ENCODE measurements around the gene CELF1. TPM values are rescaled to one million over a fixed set of nuclear protein-coding genes. Genes with fewer than 3 reads are reported as not detected.

The CELF1 gene
- total and polyA plus RNA-seq, 2 of the 13 experiments (the other 11 are each of a cell fraction or from before 2014, with no cell fraction given), result 69.0 to 80.1 TPM

DNA sequence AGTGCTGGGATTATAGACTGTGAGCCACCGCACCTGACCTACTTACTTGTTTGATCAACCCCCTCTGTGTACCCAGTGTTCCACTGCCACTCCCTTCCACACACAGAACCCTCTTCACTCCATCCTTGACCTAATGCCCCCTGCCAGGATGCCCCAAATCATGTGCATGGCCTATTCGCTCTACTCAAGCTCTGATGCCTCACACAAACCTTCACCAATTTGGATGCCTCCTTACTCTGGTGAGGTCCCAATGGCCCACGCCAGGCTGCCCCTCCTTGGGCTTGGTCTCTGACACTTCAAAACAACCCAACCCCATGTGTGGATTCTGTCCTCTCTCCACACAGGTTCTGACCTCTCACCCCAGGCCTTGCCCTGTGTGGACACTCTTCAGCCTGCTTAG lies 117.2 kb downstream of the CELF1 start (continued):
- TF ChIP-seq NFYB (CRISPR knock-in tag; IDR thresholded peaks at IDR 0.05), result no peak
- peak; percentile 61; the same call in 1 of the 2 replicates for TF ChIP-seq ZNF644 (CRISPR knock-in tag; IDR thresholded peaks at IDR 0.05; ENCODE audit: low read depth)
- peak; percentile 57; the same call in 1 of the 2 replicates for TF ChIP-seq HOXA3 (CRISPR knock-in tag; IDR thresholded peaks at IDR 0.05)
- TF ChIP-seq ZNF629 (CRISPR knock-in tag; conservative IDR thresholded peaks at IDR 0.05), result peak; percentile 15; the same call in 1 of the 2 replicates
- peak; percentile 75 for TF ChIP-seq NR2C2 (CRISPR knock-in tag; IDR thresholded peaks at IDR 0.05; ENCODE audit: borderline replicate concordance)
- 0 out of 2 replicates have a peak, but pooled peaks have one; percentile 31 for TF ChIP-seq FOXJ3 (CRISPR knock-in tag; IDR thresholded peaks at IDR 0.05; ENCODE audit: borderline replicate concordance)
- no peak for TF ChIP-seq TEAD2 (CRISPR knock-in tag; IDR thresholded peaks at IDR 0.05)
- TF ChIP-seq, protein P1, sequence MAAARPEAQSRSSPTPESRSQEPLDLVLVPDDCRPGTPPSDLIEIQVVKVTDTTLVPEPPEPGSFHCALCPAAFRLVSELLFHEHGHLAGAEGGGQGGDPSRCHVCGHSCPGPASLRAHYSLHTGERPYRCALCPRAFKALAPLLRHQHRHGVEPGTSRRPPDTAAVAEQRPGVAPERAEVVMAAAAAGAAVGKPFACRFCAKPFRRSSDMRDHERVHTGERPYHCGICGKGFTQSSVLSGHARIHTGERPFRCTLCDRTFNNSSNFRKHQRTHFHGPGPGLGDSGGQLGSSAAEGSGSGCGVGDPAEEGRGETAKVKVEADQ (CRISPR knock-in tag; IDR thresholded peaks at IDR 0.05; ENCODE audit: borderline replicate concordance), result no peak
- no peak for TF ChIP-seq ZNF605 (CRISPR knock-in tag; IDR thresholded peaks at IDR 0.05)
- TF ChIP-seq RAD21 (CRISPR knock-in tag; IDR thresholded peaks at IDR 0.05), result 0 out of 2 replicates have a peak, but pooled peaks have one; percentile 11
- TF ChIP-seq GPBP1L1 (CRISPR knock-in tag; IDR thresholded peaks at IDR 0.05), result no peak
- no peak for TF ChIP-seq CREM (IDR thresholded peaks at IDR 0.05)
- TF ChIP-seq CREM (CRISPR knock-in tag; IDR thresholded peaks at IDR 0.05), result no peak
- peak; percentile 60; the same call in 1 of the 2 replicates for TF ChIP-seq SKIL (CRISPR knock-in tag; IDR thresholded peaks at IDR 0.05; ENCODE audit: borderline replicate concordance)
- peak; percentile 35; the same call in 1 of the 2 replicates for TF ChIP-seq MEIS2 (CRISPR knock-in tag; IDR thresholded peaks at IDR 0.05)
- no peak for TF ChIP-seq ZNF468 (CRISPR knock-in tag; IDR thresholded peaks at IDR 0.05)
- TF ChIP-seq SOX6 (IDR thresholded peaks at IDR 0.05), result no peak
- peak; percentile 37; the same call in 1 of the 2 replicates for TF ChIP-seq SOX6 (CRISPR knock-in tag; IDR thresholded peaks at IDR 0.05)
- TF ChIP-seq, protein P2, sequence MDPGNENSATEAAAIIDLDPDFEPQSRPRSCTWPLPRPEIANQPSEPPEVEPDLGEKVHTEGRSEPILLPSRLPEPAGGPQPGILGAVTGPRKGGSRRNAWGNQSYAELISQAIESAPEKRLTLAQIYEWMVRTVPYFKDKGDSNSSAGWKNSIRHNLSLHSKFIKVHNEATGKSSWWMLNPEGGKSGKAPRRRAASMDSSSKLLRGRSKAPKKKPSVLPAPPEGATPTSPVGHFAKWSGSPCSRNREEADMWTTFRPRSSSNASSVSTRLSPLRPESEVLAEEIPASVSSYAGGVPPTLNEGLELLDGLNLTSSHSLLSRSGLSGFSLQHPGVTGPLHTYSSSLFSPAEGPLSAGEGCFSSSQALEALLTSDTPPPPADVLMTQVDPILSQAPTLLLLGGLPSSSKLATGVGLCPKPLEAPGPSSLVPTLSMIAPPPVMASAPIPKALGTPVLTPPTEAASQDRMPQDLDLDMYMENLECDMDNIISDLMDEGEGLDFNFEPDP (CRISPR knock-in tag; conservative IDR thresholded peaks at IDR 0.05), result no peak
- no peak for TF ChIP-seq DMAP1 (CRISPR knock-in tag; IDR thresholded peaks at IDR 0.05)
- TF ChIP-seq, protein P3, sequence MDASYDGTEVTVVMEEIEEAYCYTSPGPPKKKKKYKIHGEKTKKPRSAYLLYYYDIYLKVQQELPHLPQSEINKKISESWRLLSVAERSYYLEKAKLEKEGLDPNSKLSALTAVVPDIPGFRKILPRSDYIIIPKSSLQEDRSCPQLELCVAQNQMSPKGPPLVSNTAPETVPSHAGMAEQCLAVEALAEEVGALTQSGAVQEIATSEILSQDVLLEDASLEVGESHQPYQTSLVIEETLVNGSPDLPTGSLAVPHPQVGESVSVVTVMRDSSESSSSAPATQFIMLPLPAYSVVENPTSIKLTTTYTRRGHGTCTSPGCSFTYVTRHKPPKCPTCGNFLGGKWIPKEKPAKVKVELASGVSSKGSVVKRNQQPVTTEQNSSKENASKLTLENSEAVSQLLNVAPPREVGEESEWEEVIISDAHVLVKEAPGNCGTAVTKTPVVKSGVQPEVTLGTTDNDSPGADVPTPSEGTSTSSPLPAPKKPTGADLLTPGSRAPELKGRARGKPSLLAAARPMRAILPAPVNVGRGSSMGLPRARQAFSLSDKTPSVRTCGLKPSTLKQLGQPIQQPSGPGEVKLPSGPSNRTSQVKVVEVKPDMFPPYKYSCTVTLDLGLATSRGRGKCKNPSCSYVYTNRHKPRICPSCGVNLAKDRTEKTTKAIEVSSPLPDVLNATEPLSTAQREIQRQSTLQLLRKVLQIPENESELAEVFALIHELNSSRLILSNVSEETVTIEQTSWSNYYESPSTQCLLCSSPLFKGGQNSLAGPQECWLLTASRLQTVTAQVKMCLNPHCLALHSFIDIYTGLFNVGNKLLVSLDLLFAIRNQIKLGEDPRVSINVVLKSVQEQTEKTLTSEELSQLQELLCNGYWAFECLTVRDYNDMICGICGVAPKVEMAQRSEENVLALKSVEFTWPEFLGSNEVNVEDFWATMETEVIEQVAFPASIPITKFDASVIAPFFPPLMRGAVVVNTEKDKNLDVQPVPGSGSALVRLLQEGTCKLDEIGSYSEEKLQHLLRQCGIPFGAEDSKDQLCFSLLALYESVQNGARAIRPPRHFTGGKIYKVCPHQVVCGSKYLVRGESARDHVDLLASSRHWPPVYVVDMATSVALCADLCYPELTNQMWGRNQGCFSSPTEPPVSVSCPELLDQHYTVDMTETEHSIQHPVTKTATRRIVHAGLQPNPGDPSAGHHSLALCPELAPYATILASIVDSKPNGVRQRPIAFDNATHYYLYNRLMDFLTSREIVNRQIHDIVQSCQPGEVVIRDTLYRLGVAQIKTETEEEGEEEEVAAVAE (CRISPR knock-in tag; IDR thresholded peaks at IDR 0.05; ENCODE audit: borderline replicate concordance), result 0 out of 2 replicates have a peak, but pooled peaks have one; percentile 30
- no peak for TF ChIP-seq ZFYVE20 (CRISPR knock-in tag; IDR thresholded peaks at IDR 0.05; ENCODE audit: borderline replicate concordance, low read depth)
